NCI-H345 (cell line): Measurements from ENCODE around the gene SPATA45.
"Not testable (repeated sequence)": the region's sequence is repeated elsewhere in the genome, so short reads cannot be mapped to it uniquely, and the experiment has no call there.

Experiments used
- DNase-seq: peaks from one replicate; lab custom pipeline; 2025; lab: John Stamatoyannopoulos, UW

The SPATA45 gene

GRCh38 chr1:212847549-212847948 is at the start of gene SPATA45:
TSS of gene SPATA45 (minus strand) at chr1:212847649. CDS start at chr1:212836149, 11,500 bp downstream.
- DNase-seq: no peak

GRCh38 chr1:212892108-212892507 is 44.7 kb upstream of the SPATA45 start:
- DNase-seq: no peak

GRCh38 chr1:212884592-212884991 is 37.1 kb upstream of the SPATA45 start:
- DNase-seq: no peak

GRCh38 chr1:212879947-212880690 is 32.7 kb upstream of the SPATA45 start:
- DNase-seq: no peak

- no peak for DNase-seq
These were observed 31.0 kb upstream of the SPATA45 start for GRCh38 chr1:212878418-212878817.

GRCh38 chr1:212873518-212873917 is 26.1 kb upstream of the SPATA45 start:
- DNase-seq: no peak

- no peak for DNase-seq
These were observed 24.5 kb upstream of the SPATA45 start for GRCh38 chr1:212871976-212872375.

GRCh38 chr1:212867192-212867591 is 19.7 kb upstream of the SPATA45 start:
- DNase-seq: no peak

- no peak for DNase-seq
These were observed 16.8 kb upstream of the SPATA45 start for GRCh38 chr1:212864201-212864600.

GRCh38 chr1:212863345-212863744 is 15.9 kb upstream of the SPATA45 start:
- not testable (repeated sequence) for DNase-seq

- no peak for DNase-seq
These were observed 14.8 kb upstream of the SPATA45 start for GRCh38 chr1:212862111-212862690.

GRCh38 chr1:212860713-212861581 is 13.5 kb upstream of the SPATA45 start:
- DNase-seq: peak; percentile 82

- DNase-seq: peak; percentile 39
These were observed 11.2 kb upstream of the SPATA45 start for GRCh38 chr1:212858461-212859265.

GRCh38 chr1:212857992-212858460 is 10.6 kb upstream of the SPATA45 start, which contains the start of gene FLVCR1:
TSS of gene FLVCR1 (plus strand) at chr1:212858275. CDS start at chr1:212858453, 178 bp downstream.
- peak; percentile 97 for DNase-seq

GRCh38 chr1:212856755-212857154 is 9.3 kb upstream of the SPATA45 start:
- DNase-seq: no peak

GRCh38 chr1:212853658-212854057 is 6.2 kb upstream of the SPATA45 start:
- DNase-seq: no peak

GRCh38 chr1:212852105-212852688 is 4.7 kb upstream of the SPATA45 start:
- DNase-seq: no peak

- DNase-seq: not testable (repeated sequence)
These were observed 2.9 kb downstream of the SPATA45 start for GRCh38 chr1:212844521-212844920.

- DNase-seq: no peak
These were observed 9.3 kb downstream of the SPATA45 start for GRCh38 chr1:212838145-212838544.

- not testable (repeated sequence) for DNase-seq
These were observed 13.9 kb downstream of the SPATA45 start for GRCh38 chr1:212833211-212834207.
